OCI-LY7 (cell line): Measurements from ENCODE around the gene CFDP1. TPM values are rescaled to one million over a fixed set of nuclear protein-coding genes. Genes with fewer than 3 reads are reported as not detected.

Source experiments
- BruUV-seq: library from RNA; stranded (reverse); fragments of 400-500 nt; replicated peaks from 2 replicates; lab custom pipeline; 2021; lab: Mats Ljungman, UMichigan
- CTCF ChIA-PET: fragments of 300-600 bp; sonication (Branson Sonifier 250); formaldehyde crosslinking; loops from one replicate; lab custom pipeline; 2022; ENCODE audit warnings: antibody characterized with exemption; ENCODE audit not compliant: unreplicated experiment; lab: Charles Lee
- POLR2A ChIA-PET: fragments of 300-600 bp; sonication (Branson Sonifier 250); formaldehyde crosslinking; loops from one replicate; lab custom pipeline; 2022; ENCODE audit warnings: antibody characterized with exemption; lab: Charles Lee
- DNase-seq: peaks from one replicate; pipeline ENCODE4 v3.0.0-alpha.2; 2015; ENCODE audit warnings: low spot score
- H2AFZ ChIP-seq: fragments of 200-600 bp; sonication (generic), shearing (Covaris generic); 2 replicates; pipeline ENCODE4 v1.6.1; 2014; ENCODE audit warnings: mild to moderate bottlenecking, antibody characterized with exemption, low read length, moderate library complexity
- H3K27ac ChIP-seq: fragments of 200-600 bp; sonication (generic); 2 replicates; pipeline ENCODE4 v1.5.1; 2014; ENCODE audit warnings: mixed run types, low read depth, mild to moderate bottlenecking, moderate library complexity, low read length, inconsistent platforms; ENCODE audit not compliant: poor library complexity, severe bottlenecking
- H3K36me3 ChIP-seq: fragments of 200-600 bp; sonication (generic); 2 replicates; pipeline ENCODE4 v1.6.1; 2014; ENCODE audit warnings: mild to moderate bottlenecking, antibody characterized with exemption, low read length, moderate library complexity, mixed read lengths; ENCODE audit not compliant: insufficient read depth
- H3K4me1 ChIP-seq: fragments of 200-600 bp; sonication (generic); 2 replicates; pipeline ENCODE4 v1.5.1; 2014; ENCODE audit warnings: mild to moderate bottlenecking, low read length; ENCODE audit not compliant: insufficient read depth, poor library complexity, severe bottlenecking
- H3K4me2 ChIP-seq: fragments of 200-600 bp; sonication (generic); 2 replicates; pipeline ENCODE4 v1.6.1; 2014; ENCODE audit warnings: mild to moderate bottlenecking, low read length
- H3K4me3 ChIP-seq: fragments of 200-600 bp; sonication (generic); 2 replicates; pipeline ENCODE4 v1.5.1; 2014; ENCODE audit warnings: mild to moderate bottlenecking, low read depth, low read length; ENCODE audit not compliant: poor library complexity, severe bottlenecking
- H3K79me2 ChIP-seq: fragments of 200-600 bp; sonication (generic); 2 replicates; pipeline ENCODE4 v1.6.1; 2016; ENCODE audit warnings: low read depth, mild to moderate bottlenecking, low read length, moderate library complexity, mixed read lengths; ENCODE audit not compliant: insufficient read depth
- H3K9me2 ChIP-seq: fragments of 200-600 bp; sonication (generic); 2 replicates; pipeline ENCODE4 v1.6.1; 2016; ENCODE audit warnings: mild to moderate bottlenecking, low read length, mixed read lengths; ENCODE audit not compliant: insufficient read depth
- H3K9me3 ChIP-seq: fragments of 200-600 bp; sonication (generic); 2 replicates; pipeline ENCODE4 v1.6.1; 2014; ENCODE audit warnings: mild to moderate bottlenecking, mixed run types, low read length, mixed read lengths
- H4K20me1 ChIP-seq: fragments of 200-600 bp; sonication (generic); 2 replicates; pipeline ENCODE4 v1.6.1; 2014; ENCODE audit warnings: mild to moderate bottlenecking, antibody characterized with exemption, low read length, moderate library complexity, mixed read lengths; ENCODE audit not compliant: insufficient read depth
- EZH2phosphoT487 ChIP-seq: fragments of 200-600 bp; sonication (generic); IDR thresholded peaks from 2 replicates; pipeline ENCODE4 v1.6.1; 2018; ENCODE audit warnings: low read depth, borderline replicate concordance, mild to moderate bottlenecking, mixed run types, antibody characterized with exemption, low read length, moderate library complexity, mixed read lengths
- intact Hi-C: fragments of 100-400 bp; cut with micrococcal nuclease; formaldehyde crosslinking; loops from one replicate; pipeline ENCODE4 v1.10.0; 2022; ENCODE audit not compliant: unreplicated experiment
- total RNA-seq, 2 experiments: library from RNA; depleted of rRNA in 1 of 2; stranded (reverse); fragments of >200 nt in 1 of 2; shearing (Covaris generic) in 1 of 2; gene quantifications; 2 replicates each; pipeline ENCODE4 v1.2.3, GENCODE V29; 2014 to 2022
- TF ChIP-seq, protein P1 (sequence below): fragments of 200-600 bp; sonication (generic); conservative IDR thresholded peaks from 2 replicates; pipeline ENCODE4 v1.5.1; 2014; ENCODE audit warnings: mild to moderate bottlenecking, antibody characterized with exemption, low read length, moderate library complexity, mixed read lengths

CFDP1 gene
- total RNA-seq, 2 experiments from 2014 or later: 30.0 to 57.6 TPM

DNA sequence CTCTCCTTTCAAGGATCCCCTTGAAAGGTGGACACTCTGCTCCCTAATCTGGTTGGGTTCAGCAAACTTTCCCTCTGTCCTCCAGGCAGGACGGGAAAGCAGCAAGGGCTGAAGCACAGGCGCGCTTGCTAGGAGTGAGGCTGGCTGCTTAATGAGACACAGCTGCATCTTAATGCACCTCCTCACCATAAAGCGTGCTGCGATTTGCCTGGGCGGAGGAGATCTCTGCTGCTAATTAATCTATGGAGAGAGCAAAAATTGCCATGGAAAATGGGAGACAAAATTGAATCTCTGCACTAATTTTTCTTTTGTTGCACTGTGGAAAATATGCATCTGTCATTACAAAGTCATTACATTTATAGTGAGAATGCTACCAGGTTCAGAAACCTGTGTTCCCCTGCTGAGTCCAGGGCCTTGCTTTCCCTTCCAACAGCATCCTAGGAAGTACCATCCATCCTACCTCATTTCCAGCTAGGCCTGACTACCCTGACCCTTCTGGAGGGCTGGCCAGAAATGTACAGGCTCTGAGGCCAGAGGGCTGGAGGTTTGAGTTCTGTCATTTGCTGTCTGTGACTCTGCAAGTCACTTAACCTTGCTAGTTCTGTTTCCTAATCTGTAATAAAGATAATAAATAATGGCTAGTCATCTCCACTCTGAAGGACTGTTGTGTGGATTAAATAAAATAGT, 138.4 kb downstream of the CFDP1 start:
- Histone ChIP-seq H3K9me3 (no peaks in the 10 kb centered on the region), H4K20me1 (no peaks in the 10 kb centered on the region), H3K4me3 (no peak overlapping the region), H2AFZ (no peak overlapping the region), H3K79me2 (no peaks in the 10 kb centered on the region), H3K9me2 (no peaks in the 10 kb centered on the region), H3K27ac (no peak overlapping the region), H3K36me3 (peaks cover 32% of the 10 kb centered on the region; the same call in 1 of the 2 replicates), H3K4me2 (no peak overlapping the region), H3K4me1 (peaks cover 4% of the 10 kb centered on the region)
- BruUV-seq: no TSS peak
- ChIA-PET CTCF (no interaction called here), POLR2A (interaction anchor here (1.7 kb wide), 1 partner anchor 13 kb away, joined by 5 read pairs; no protein-coding TSS in a partner anchor)
- no peak for TF ChIP-seq EZH2phosphoT487
- TF ChIP-seq, protein P1, sequence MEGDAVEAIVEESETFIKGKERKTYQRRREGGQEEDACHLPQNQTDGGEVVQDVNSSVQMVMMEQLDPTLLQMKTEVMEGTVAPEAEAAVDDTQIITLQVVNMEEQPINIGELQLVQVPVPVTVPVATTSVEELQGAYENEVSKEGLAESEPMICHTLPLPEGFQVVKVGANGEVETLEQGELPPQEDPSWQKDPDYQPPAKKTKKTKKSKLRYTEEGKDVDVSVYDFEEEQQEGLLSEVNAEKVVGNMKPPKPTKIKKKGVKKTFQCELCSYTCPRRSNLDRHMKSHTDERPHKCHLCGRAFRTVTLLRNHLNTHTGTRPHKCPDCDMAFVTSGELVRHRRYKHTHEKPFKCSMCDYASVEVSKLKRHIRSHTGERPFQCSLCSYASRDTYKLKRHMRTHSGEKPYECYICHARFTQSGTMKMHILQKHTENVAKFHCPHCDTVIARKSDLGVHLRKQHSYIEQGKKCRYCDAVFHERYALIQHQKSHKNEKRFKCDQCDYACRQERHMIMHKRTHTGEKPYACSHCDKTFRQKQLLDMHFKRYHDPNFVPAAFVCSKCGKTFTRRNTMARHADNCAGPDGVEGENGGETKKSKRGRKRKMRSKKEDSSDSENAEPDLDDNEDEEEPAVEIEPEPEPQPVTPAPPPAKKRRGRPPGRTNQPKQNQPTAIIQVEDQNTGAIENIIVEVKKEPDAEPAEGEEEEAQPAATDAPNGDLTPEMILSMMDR: no peak
- intact Hi-C loops: no loop called here
- no peak for DNase-seq

DNA sequence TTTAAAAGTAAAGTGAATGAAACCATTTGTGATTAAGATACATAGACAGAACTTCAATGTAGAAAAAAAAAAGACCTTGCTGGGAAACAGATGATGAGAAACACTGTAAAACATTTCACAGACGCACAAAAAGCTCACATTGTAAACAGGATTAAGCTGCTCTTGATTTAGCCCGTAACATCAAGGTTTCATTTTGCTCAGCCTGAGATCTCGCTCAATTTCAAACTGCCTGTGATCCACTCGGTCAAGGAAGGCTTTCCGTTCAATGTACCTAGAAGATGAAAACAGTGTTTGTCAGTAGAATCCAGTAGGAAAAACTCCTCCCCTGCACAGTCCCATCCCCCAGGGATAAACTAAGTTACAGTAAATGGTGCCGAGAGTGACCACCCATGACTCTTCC, 139.5 kb downstream of the CFDP1 start:
- H3K27ac ChIP-seq: no peak overlapping the region
- no peaks in the 10 kb centered on the region for H3K79me2 ChIP-seq
- no peak for DNase-seq
- H3K4me1 ChIP-seq: peaks cover 4% of the 10 kb centered on the region
- no peak overlapping the region for H2AFZ ChIP-seq
- POLR2A ChIA-PET: interaction anchor here (1.7 kb wide), 1 partner anchor 11 kb away, joined by 5 read pairs; no protein-coding TSS in a partner anchor
- no TSS peak for BruUV-seq
- CTCF ChIA-PET: no interaction called here
- intact Hi-C loops: loop anchor here (2.0 kb wide), 1 partner anchor 13 kb away; no protein-coding TSS in a partner anchor
- peaks cover 29% of the 10 kb centered on the region; the same call in 1 of the 2 replicates for H3K36me3 ChIP-seq
- H3K4me3 ChIP-seq: no peak overlapping the region
- TF ChIP-seq EZH2phosphoT487: no peak
- TF ChIP-seq, protein P1: no peak
- no peaks in the 10 kb centered on the region for H3K9me3 ChIP-seq
- no peak overlapping the region for H3K4me2 ChIP-seq
- no peaks in the 10 kb centered on the region for H4K20me1 ChIP-seq
- no peaks in the 10 kb centered on the region for H3K9me2 ChIP-seq

DNA sequence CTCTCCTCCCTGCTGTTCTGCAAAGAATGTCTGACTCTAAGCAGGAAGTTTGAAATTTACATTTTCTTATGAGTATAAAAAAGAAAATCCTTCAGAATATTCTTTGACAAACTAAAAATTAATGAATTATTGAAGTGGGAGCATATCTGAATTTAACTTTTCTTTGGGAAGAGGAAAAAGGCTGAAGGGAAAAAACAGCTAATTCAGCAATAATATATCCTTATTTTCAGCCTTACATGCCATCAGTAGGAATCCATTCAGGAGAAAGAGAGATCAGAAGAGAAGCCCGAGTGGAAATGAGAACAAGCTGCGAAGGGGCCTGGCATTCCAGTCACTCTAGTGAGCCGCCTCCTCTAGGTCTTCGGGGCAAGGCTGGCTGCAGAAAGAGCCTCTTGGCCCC, 140.1 kb downstream of the CFDP1 start:
- H3K79me2 ChIP-seq: no peaks in the 10 kb centered on the region
- DNase-seq: no peak
- peaks cover 29% of the 10 kb centered on the region; the same call in 1 of the 2 replicates for H3K36me3 ChIP-seq
- no peak overlapping the region for H3K4me3 ChIP-seq
- ChIA-PET CTCF (no interaction called here), POLR2A (interaction anchor here (1.7 kb wide), 1 partner anchor 11 kb away, joined by 5 read pairs; no protein-coding TSS in a partner anchor)
- no TSS peak for BruUV-seq
- no peak overlapping the region for H3K27ac ChIP-seq
- H3K9me2 ChIP-seq: no peaks in the 10 kb centered on the region
- H3K9me3 ChIP-seq: no peaks in the 10 kb centered on the region
- H2AFZ ChIP-seq: no peak overlapping the region
- peaks cover 4% of the 10 kb centered on the region for H3K4me1 ChIP-seq
- no peak overlapping the region for H3K4me2 ChIP-seq
- no peak for TF ChIP-seq EZH2phosphoT487
- TF ChIP-seq, protein P1: no peak
- intact Hi-C loops: loop anchor here (2.0 kb wide), 1 partner anchor 14 kb away; no protein-coding TSS in a partner anchor
- no peaks in the 10 kb centered on the region for H4K20me1 ChIP-seq
